ENCODE data around the gene USP24.

DNA sequence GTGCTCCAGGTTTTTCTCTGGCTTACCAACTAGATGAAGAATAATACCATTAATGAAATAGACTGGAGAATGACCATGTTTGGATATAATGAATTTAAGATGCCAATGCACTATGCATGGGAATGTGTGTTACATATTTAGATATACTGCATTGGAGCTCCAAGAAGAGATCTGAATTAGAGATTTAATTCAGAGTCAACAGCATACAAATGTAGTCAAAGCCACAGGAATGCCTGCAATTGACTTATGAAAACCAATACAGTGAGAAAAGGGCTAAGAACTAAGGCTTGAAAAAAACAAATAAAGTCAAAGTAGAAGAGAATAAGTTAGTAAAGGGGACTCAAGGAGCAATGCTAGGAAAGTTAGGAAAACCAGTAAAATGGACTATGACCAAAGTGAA, 59.1 kb downstream of the USP24 start:
- TF ChIP-seq, protein P1, sequence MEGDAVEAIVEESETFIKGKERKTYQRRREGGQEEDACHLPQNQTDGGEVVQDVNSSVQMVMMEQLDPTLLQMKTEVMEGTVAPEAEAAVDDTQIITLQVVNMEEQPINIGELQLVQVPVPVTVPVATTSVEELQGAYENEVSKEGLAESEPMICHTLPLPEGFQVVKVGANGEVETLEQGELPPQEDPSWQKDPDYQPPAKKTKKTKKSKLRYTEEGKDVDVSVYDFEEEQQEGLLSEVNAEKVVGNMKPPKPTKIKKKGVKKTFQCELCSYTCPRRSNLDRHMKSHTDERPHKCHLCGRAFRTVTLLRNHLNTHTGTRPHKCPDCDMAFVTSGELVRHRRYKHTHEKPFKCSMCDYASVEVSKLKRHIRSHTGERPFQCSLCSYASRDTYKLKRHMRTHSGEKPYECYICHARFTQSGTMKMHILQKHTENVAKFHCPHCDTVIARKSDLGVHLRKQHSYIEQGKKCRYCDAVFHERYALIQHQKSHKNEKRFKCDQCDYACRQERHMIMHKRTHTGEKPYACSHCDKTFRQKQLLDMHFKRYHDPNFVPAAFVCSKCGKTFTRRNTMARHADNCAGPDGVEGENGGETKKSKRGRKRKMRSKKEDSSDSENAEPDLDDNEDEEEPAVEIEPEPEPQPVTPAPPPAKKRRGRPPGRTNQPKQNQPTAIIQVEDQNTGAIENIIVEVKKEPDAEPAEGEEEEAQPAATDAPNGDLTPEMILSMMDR (IDR thresholded peaks at IDR 0.05; ENCODE audit: insufficient read depth, low read depth, low read length), result no peak
- no peak for TF ChIP-seq EZH2 (IDR thresholded peaks at IDR 0.05; ENCODE audit: insufficient read depth, low read length)

All from astrocyte (in vitro differentiated cells and primary cell).